H1 (cell line): Measurements from ENCODE around the gene PPP1R1B. TPM values are rescaled to one million over a fixed set of nuclear protein-coding genes. Genes with fewer than 3 reads are reported as not detected.

ENCODE experiments used
- JUN ChIP-seq: IDR thresholded peaks from 2 replicates; pipeline ENCODE4 v1.6.1; 2011; ENCODE audit warnings: low read depth, mild to moderate bottlenecking, improper control_type of control experiment, low read length
- NANOG ChIP-seq: IDR thresholded peaks from 2 replicates; pipeline ENCODE4 v1.6.1; 2011; ENCODE audit warnings: low read length, low read depth, mild to moderate bottlenecking, inconsistent platforms; ENCODE audit not compliant: insufficient read depth, poor library complexity, severe bottlenecking
- SIRT6 ChIP-seq: IDR thresholded peaks from one replicate; pipeline ENCODE4 v1.7.1; 2012; ENCODE audit warnings: low read length, inconsistent platforms
- TBP ChIP-seq: IDR thresholded peaks from 2 replicates; pipeline ENCODE4 v1.6.1; 2011; ENCODE audit warnings: low read depth, low read length, improper control_type of control experiment
- TCF12 ChIP-seq: IDR thresholded peaks from 2 replicates; pipeline ENCODE4 v1.6.1; 2011; ENCODE audit warnings: low read depth, mild to moderate bottlenecking, low read length
- polyA plus RNA-seq, 7 experiments: library from polyadenylated mRNA; depleted of rRNA in 3 of 7; stranded (reverse) in 5 of 7; unstranded in 2 of 7; fragments of >200 nt in 5 of 7; fragments of 200-250 nt in 2 of 7; gene quantifications; 1 replicate in 5 of 7; 2 replicates in 1 of 7; 4 replicates in 1 of 7; pipeline versions ENCODE4 v1.2.1 to v1.2.3, GENCODE V29; 2011 to 2013; ENCODE audit warnings: missing spikeins in 2 of 7, mixed read lengths in 2 of 7
- total RNA-seq: library from RNA; stranded (reverse); fragmentation: NEBNext Ultra II Directional; extraction: Animal tissue kit (Norgen Biotek cat#: 25700); gene quantifications from 2 replicates; pipeline ENCODE4 v1.2.1, GENCODE V29; 2021

Gene PPP1R1B
- total and polyA plus RNA-seq, 2 of the 8 experiments (the other 6 are each of a cell fraction or from before 2014, with no cell fraction given): 10.7 to 22.3 TPM

DNA sequence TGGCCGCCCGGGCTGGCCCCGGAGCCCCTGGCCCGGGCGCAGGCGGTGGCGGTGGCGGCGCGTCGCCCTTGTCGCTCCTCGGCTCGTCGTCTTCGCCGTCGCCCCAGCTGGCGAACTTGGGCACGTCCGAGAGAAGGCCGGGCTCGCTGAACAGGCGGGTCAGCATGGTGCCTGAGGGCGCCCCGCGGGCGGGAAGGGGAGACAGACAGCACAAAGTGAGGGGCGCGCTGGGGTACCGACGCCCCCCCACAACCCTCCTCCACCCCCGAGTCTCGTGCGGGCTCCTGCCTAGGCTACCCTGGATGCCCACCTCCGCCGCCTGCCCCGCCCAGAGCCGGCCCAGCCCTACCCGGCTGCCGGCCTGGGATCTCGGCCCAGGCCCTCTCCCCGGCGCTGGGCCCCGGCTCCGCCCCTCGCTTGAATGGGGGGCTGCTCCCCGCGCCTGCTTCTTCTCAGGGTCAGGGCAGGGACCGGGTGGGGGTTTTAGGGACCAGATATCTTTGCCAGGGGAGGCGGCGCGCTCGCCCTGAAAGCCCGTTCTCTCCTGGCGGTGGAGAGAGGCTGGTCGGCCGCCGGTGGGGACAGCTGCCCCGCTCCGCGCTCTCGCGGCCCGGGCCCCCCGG lies 20.2 kb upstream of the PPP1R1B start (continued):
- no peak for TF ChIP-seq NANOG
- no peak for TF ChIP-seq JUN
- TF ChIP-seq SIRT6: no peak
- no peak for TF ChIP-seq TBP
- no peak for TF ChIP-seq TCF12
